GM18502 (cell line): Measurements from ENCODE around the gene PLB1.

Experiments used
- ATAC-seq: cut with Tn5 transposase; IDR thresholded peaks from one replicate; pipeline ENCODE4 v1.9.1; 2021; ENCODE audit warnings: mild to moderate bottlenecking; ENCODE audit not compliant: unreplicated experiment, poor library complexity

PLB1 gene

DNA sequence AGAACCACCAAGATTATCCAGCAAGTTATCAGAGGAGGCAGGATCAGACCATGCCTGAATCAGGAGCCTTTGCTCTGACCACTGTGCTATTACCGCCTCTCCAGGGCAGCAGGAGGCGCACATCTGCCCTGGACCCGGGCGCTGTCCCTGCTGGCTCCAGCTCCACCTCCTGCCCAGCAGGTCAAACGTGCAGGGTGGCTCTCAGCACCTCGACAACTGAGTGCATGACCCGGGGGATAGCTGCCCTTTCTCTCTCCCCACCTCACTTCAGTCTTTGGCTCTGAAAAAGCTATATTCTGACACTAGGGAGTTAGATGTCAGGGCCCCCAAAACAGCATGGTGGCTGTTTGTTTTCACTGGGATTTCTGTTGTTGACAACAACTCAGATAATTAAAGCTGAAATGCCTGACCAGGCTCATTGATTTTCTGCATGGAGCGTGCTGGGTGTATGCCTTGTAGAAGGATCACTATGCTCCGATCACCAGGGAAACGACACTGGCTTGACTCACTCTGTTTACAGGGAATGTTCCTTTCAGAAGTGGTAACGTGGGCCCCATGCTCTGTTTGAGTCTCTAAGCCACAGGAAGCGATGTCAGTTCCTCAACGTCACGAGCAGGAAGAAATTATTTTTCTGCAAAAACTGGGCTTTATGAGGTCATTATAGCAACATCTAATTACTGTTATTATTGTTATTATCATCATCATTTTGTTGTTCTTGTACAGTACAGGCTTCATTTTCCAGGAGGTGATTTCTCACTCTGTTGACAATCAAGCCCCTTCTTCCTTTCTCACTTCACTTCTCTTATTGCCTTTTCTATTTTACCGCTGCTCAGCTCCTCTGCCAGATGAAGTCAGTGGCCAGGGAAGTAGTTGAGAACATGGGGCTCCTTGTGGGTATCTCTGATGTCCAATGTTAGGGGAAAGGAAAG is 125.6 kb downstream of the PLB1 start:
- ATAC-seq: no peak

DNA sequence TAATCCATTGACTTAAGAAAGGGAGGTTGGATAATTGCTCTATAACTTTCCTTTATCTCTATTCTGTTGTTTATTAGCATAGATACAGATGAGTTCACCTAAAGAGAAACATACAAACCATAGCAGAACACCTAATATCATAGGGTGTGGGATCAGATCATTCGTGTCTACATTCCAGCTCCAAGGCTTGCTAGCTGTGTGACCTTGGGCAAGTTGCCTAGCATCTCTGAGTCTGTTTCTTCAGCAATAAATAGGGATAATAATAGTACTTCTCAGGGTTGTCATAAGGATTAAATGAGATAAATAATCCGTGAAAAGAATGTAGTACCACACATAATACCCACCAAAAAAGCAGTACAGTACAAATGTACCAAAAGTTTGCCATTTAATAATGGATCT is 126.2 kb downstream of the PLB1 start:
- no peak for ATAC-seq

DNA sequence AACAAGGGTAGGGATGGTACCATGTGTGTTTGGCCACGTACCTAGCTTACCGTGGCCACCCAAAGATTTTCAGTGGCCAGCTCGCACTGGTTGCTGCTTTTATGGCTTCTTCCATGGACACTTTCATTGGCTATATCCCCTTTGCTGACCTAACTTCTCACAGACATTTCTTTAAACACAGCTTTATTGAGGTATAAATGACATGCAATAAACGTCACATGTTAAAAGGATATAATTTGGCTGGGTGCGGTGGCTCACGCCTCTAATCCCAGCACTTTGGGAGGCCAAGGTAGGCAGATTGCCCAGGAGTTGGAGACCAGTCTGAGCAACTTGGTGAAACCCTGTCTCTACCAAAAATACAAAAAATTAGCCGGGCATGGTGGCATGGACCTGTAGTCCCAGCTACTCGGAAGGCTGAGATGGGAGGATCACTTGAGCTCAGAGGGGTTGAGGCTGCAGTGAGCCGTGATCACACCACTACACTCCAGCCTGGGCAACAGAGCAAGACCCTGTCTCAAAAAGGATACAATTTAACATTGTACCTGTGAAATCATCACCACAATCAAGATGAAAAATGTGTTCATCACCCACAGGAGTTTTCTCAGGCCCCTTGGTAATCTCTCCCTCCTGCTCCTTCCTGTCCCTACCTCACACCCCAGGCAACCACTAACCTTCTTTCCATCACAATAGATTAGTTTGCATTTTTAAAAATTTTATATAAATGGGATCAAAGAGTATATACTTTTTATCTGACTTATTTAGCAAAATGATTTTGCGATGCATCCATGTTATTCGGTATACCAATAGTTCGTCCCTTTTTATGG is 127.9 kb downstream of the PLB1 start:
- ATAC-seq: no peak

DNA sequence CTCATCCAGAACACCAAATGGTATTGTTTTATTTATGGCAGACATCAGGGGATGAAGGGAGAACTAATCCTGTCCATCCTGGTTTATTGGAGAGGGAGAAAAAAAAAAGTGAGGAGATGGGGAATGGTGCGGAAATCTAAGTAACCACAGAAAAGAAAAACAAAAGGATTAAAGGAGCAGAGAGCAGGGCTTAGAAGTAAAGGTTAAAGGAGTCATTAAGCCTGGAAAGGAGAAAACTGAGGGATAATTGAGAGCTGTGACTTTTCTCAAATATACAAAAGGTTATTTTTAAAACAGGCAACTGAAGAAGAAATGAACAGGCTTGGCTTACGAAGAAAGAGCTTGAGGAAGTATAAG is 128.6 kb downstream of the PLB1 start:
- no peak for ATAC-seq

DNA sequence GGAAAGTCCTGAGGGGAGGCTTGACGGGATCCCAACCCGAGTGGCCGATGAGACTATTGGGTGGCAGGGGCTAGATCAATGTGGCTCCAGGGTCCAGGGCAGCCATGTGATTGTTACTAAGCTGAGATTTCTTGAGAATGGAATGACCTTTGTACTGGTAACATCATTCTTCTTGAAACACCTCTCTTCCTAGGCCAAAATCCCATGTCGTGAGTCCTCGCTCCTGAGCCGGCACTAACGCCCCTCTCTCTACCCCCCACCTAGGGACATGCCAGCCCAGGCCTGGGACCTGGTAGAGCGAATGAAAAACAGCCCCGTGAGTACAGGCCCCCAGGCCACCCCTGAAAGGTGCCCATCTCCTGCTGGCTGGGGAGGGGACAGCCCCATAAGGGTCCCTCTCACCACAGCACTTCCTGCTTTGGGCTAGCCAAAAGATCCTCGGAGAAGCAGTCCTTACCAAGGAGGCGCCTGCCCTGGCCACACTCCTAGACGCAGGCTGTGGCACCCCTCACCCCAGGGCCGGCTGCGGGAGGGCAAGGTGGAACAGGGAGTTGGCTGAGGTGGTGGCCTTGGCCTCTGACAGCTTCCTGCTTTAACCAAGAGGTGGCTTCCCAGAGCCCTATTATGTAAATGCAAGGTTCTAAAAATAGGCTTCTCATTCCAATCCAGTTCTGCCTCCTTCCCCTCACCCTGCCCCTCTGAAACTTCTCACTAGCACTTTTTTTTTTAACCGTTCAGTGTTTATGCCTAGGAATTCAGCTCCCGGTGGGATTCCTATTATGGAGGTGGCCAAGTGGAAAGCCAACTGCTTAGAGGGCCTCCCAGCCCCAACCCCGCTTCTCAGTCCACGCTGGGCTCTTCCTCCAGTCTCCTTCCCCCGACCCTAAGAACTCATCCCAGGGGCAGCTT is 129.2 kb downstream of the PLB1 start:
- ATAC-seq: peak; percentile 73

DNA sequence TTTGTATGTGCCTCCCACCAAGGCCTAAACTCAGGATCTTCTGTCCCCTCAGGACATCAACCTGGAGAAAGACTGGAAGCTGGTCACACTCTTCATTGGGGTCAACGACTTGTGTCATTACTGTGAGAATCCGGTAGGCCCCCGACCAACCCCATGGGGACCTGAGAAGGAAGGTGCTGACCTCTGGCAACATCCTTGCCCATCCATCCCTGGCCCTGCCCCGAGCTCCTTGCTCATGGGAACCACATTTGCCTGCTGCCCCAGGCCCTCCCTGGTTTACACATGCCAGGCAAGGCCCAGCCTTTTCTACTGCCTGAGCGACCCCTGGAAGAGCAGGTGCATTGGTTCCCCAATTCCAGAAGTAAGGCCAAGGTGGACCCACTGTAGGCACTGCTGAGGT is 130.5 kb downstream of the PLB1 start:
- ATAC-seq: no peak

DNA sequence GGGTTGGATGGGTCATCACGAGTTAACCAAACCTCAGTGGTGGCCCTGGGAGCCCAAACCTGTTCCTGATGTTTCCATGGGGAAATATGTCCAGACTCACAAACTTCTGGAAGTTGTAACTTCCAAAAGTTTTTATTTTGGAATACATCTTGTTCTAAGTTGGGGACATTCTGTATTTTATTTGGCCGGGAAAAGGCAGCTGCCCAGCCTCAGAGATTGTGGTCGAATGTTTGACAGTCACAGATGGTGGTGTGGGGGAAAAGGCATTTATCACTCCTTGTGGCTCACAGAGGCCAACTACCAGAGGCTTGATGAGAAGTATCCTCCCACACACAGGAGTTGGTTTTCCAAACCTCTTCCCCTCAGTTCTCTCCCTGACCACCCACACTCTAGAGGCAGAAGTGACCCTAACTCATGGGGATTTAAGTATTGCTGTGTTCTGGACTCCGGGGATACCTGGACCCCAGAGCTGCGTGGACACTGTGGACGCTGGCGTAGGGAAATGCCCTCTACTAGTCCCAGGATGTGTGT is 131.1 kb downstream of the PLB1 start:
- no peak for ATAC-seq

DNA sequence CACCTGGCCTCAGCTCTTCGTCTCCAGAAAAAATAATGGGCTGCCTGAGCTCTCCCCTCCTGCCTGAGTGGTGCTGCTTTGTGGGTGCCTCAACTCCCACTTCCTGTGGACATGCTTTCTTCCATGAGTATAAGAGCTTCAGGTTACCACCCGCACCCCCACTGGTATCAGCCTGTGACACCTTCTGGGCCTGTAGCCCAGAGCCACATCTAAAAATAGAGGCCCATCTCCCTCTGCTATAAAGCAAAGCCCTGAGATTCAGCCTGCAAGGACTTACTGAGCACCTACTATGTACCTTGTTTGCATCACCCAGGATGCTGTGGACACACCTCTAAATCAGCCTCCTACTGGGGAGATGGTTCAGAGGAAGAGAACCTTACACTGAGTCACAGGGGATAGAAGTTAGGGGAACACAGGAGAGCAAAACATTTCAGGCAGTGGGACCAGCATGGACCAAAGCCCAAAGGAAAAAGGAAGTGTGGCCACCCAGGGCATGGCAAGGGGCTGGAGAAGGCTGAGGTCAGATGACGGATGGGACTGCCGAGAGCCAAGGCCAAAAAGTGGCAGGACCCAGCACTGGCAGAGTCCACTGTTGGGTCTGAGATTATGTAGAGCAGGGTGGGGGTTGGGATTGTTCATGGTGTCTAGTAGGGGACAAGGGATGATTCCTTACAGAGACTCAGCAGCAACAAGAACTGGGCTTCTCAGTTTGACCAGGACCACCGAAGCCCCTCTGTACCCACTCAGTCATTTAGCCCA is 132.0 kb downstream of the PLB1 start:
- ATAC-seq: no peak

DNA sequence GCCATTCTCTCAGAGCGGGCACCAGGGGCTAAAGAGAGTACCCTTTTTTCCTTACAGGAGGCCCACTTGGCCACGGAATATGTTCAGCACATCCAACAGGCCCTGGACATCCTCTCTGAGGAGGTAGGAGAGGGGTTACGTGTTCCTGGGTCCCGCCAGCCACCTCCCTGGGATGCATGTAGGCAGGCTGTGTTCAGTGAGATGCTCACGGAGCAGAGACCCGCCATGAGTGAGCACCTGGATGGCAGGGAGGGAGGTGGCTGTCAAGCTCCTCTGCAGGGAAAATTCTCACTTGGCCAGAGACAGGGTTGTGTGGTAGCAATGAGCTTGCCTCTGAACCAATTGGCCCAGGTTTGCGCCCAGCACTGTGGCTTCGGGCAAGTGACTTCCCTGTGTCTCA is 132.6 kb downstream of the PLB1 start:
- no peak for ATAC-seq

DNA sequence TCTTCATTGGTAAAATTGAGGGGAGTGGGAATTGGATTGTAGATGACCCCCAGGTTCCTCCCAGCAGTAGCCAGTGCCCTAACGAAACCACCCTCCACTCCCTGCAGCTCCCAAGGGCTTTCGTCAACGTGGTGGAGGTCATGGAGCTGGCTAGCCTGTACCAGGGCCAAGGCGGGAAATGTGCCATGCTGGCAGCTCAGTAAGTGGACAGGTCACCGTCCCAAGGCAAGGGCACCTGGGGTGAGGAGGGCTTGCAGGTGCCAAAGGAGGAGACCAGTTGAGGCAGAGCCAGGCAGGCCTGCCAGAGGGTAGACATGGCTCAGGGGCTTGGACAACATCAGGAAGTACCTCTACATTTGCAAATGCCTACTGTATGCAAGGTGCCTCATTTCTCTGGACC is 133.1 kb downstream of the PLB1 start:
- ATAC-seq: no peak

DNA sequence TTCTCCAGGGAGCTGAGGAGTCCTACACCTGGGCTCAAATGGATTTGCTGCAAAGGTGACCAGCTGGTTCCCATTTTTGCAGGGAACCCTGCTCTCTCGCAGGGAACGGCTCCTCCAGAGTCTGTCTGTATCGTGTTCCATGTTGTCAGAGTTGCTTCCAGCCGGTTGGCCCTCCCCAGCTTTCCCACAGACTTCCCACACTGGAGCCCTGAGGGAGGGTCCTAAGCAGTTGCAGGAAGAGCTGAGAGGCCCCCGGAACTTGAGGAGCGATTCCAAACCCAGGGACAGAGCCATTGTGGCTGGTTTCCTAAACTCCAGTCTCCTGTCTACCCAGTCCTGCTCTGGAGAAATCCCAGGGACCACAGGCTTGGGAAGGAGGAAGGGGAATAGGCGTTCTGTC is 134.1 kb downstream of the PLB1 start:
- ATAC-seq: no peak

DNA sequence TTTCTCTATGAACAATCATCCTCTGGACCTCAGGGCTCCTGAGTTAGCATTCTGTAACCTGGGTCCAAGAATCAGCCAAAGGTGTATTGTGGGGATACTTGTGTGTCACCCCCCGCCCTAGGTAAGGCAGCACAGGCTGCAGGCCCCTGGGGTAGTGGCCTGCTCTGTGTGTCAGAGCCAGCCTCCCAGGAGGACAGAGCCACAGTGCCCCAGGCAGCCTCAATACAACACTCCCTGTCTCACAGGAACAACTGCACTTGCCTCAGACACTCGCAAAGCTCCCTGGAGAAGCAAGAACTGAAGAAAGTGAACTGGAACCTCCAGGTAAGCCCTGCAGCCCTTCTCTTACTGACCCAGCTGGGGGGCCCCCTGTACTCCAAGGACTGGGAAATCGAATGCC is 134.5 kb downstream of the PLB1 start:
- no peak for ATAC-seq

DNA sequence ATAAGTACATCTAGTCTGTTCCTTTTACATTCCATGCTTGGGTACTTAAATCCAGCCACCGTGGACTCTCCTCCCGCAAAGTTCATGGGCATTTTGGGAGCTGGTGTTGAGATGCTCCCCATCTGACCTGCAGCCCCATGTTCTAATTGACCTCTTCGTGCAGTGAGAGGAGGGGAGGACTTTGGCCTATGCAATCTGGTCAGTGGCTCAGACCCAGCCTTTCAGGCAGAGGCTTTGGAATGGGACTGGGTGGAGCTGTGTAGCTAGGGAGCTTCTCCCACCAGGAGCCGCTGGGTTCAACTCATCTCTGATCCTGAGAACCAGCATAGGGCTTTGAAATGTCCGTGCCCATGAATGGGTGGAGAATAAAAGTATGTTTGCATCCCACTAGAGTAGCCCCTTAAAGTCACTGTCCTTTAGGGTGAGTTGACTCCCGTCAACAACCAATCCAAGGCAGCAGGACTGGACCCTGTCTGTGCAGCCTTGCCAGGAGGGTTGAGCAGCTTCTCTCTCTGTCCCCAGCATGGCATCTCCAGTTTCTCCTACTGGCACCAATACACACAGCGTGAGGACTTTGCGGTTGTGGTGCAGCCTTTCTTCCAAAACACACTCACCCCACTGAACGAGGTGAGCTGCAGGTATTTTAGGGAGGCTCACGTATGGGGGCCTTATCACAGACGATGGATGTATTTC is 135.8 kb downstream of the PLB1 start:
- no peak for ATAC-seq

DNA sequence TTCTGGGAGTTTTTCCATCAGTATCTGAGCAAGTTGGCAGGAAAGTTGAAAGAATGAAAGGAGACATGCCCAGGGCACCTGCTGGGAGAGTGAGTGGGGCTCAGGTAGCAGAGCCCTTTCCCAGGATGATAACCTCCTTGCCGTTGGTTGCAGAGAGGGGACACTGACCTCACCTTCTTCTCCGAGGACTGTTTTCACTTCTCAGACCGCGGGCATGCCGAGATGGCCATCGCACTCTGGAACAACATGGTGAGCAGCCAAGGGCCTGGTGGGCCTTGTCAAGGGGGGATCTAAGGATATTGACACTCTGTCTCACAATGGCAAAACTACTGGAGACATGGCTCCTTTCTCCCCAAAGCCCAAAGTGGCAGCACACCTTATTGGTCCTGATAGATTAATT is 136.9 kb downstream of the PLB1 start:
- no peak for ATAC-seq

DNA sequence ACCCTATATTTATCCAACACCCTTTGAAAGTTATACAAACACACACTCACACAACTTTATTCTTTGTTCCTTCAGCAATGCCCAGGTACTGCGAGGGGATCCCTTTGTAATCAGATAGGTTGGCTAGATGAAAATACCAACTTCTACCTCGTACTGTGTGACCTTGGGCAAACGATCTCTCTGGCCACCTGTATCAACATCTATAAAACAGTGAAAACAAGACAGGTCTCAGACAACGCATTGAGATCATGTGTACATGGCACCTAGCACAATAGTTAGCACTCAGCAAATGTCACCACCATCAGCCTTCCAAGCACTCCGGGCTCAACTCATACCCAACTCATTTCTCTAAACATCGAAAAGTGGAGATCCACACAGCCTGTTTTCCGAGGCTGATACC is 137.3 kb downstream of the PLB1 start:
- no peak for ATAC-seq

DNA sequence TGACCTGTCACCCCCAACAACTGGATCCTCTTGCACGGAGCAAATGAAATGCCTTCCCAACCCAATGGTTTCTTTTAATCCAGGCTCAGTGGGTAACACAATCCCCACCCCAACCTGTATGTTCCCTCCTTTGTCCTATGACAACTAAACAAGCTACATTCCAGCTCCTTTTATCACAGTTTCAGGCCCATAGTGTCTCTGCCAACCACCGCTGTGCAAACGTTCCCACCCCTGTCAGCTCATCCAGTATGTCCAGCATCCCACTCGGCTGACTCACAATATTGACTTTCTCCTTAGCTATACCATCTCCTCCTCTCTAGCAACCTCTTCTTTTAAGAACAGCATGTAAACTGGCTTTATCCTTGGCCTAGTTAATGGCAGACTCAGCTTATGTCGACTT is 137.9 kb downstream of the PLB1 start:
- no peak for ATAC-seq

DNA sequence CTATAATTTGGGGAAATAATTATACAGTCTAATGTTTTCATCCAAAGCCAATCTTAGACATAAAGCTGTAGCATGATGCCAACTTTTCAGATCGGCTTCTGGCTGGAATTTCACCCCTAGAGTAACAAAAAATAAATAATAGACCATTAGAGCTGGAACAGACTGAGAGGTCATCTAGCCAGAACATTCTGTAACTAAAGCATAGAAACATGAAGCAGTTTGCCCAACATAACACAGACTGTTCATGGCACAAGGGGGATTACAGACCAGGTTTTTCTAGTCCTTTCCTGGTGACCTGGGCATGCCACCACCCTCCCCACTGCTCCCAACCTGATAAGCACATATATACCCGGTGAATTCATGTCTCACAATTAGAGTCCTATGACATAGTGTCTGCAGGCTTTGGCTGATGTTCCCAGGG is 139.3 kb downstream of the PLB1 start:
- no peak for ATAC-seq

DNA sequence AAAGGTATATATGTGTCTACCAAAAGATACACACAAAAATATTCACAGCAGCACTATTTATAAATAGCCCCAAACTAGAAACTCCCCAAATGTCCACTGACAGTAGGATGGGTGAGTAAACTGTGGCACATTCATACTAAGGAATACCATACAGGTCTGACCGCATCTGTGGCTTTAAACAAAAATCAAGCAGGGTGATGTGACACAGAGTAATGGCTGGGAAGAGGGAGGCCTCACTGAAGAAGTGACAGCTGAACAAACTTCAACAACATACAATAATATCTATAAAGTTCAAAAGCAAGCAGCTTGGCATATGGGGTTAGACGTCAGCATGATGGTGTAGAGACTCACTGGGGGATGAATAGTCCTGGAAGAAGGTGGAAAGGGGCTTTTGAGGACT is 140.6 kb downstream of the PLB1 start:
- ATAC-seq: no peak
